HepG2 (cell line): ENCODE measurements around the gene LOXL3. TPM values are rescaled to one million over a fixed set of nuclear protein-coding genes. Genes with fewer than 3 reads are reported as not detected.
A peak's percentile ranks its signal among the peaks of the same experiment; 100 is the strongest.

Experiments
- AHR ChIP-seq: IDR thresholded peaks from 2 replicates; pipeline ENCODE4 v1.6.1; 2018; ENCODE audit warnings: missing genetic modification reagents, missing compliant biosample characterization
- CBFB ChIP-seq: sonication (generic); formaldehyde crosslinking; IDR thresholded peaks from 2 replicates; pipeline ENCODE4 v1.4.0; 2020; ENCODE audit warnings: missing genetic modification reagents
- DMAP1 ChIP-seq: IDR thresholded peaks from 2 replicates; pipeline ENCODE4 v1.6.1; 2016
- HDAC1 ChIP-seq: sonication (generic); formaldehyde crosslinking; IDR thresholded peaks from 2 replicates; pipeline ENCODE4 v1.5.1; 2020; ENCODE audit warnings: mild to moderate bottlenecking, missing genetic modification reagents
- HHEX ChIP-seq: IDR thresholded peaks from 2 replicates; pipeline ENCODE4 v1.6.1; 2016; ENCODE audit warnings: control low read depth
- HOXA9 ChIP-seq: sonication (generic); formaldehyde crosslinking; IDR thresholded peaks from 2 replicates; pipeline ENCODE4 v1.8.1; 2022; ENCODE audit warnings: missing genetic modification reagents, mild to moderate bottlenecking, moderate library complexity, borderline replicate concordance
- JUNB ChIP-seq: sonication (generic); formaldehyde crosslinking; IDR thresholded peaks from 2 replicates; pipeline ENCODE4 v1.8.0; 2022; ENCODE audit warnings: missing genetic modification reagents, mild to moderate bottlenecking, borderline replicate concordance
- KMT2A ChIP-seq: sonication (generic); formaldehyde crosslinking; IDR thresholded peaks from 2 replicates; pipeline ENCODE4 v1.4.0; 2020; ENCODE audit warnings: missing genetic modification reagents
- MAFK ChIP-seq, 2 experiments: IDR thresholded peaks in 1 of 2; conservative IDR thresholded peaks in 1 of 2; 2 replicates each; pipeline ENCODE4 v1.6.1; 2011; ENCODE audit warnings: improper control_type of control experiment in 2 of 2, low read length in 2 of 2
- NFKB2 ChIP-seq: sonication (generic); formaldehyde crosslinking; IDR thresholded peaks from 2 replicates; pipeline ENCODE4 v1.4.0; 2020; ENCODE audit warnings: missing genetic modification reagents, borderline replicate concordance
- NFRKB ChIP-seq: fragments of 450-650 bp; IDR thresholded peaks from 2 replicates; pipeline ENCODE4 v1.6.1; 2017
- POLR2G ChIP-seq: fragments of 200-400 bp; formaldehyde crosslinking; IDR thresholded peaks from 2 replicates; pipeline ENCODE4 v1.6.1; 2018; ENCODE audit warnings: mild to moderate bottlenecking, low read depth, low read length, moderate library complexity
- SETDB1 ChIP-seq: sonication (generic); formaldehyde crosslinking; IDR thresholded peaks from 2 replicates; pipeline ENCODE4 v1.5.1; 2020; ENCODE audit warnings: missing genetic modification reagents, mild to moderate bottlenecking, borderline replicate concordance
- SMC3 ChIP-seq: IDR thresholded peaks from 2 replicates; pipeline ENCODE4 v1.6.1; 2011; ENCODE audit warnings: low read length, improper control_type of control experiment
- ZNF326 ChIP-seq: sonication (generic); formaldehyde crosslinking; IDR thresholded peaks from 2 replicates; pipeline ENCODE4 v1.4.0; 2020; ENCODE audit warnings: missing genetic modification reagents, borderline replicate concordance
- ZNF337 ChIP-seq: sonication (generic); formaldehyde crosslinking; IDR thresholded peaks from 2 replicates; pipeline ENCODE4 v1.5.1; 2020; ENCODE audit warnings: missing genetic modification reagents, low read depth, mild to moderate bottlenecking, borderline replicate concordance
- ZNF614 ChIP-seq: IDR thresholded peaks from 2 replicates; pipeline ENCODE4 v1.6.1; 2018; ENCODE audit warnings: missing biosample characterization, missing genetic modification reagents, inconsistent platforms, borderline replicate concordance
- ZNF674 ChIP-seq: sonication (generic); formaldehyde crosslinking; IDR thresholded peaks from 2 replicates; pipeline ENCODE4 v1.5.0; 2020; ENCODE audit warnings: low read depth, mild to moderate bottlenecking, missing genetic modification reagents
- ZNF780A ChIP-seq: sonication (generic); formaldehyde crosslinking; IDR thresholded peaks from 2 replicates; pipeline ENCODE4 v1.8.0; 2022; ENCODE audit warnings: mild to moderate bottlenecking, missing genetic modification reagents, moderate library complexity
- polyA plus RNA-seq, 8 experiments: library from polyadenylated mRNA; depleted of rRNA in 3 of 8; stranded (reverse) in 7 of 8; unstranded in 1 of 8; fragments of >200 nt; fragmentation: Illumina TruSeq in 4 of 8; extraction: Trizol in 4 of 8; gene quantifications; 2 replicates each; pipeline versions ENCODE4 v1.2.1 to v1.2.3, GENCODE V29; 2011 to 2016; ENCODE audit warnings: low read depth in 4 of 8, missing spikeins in 1 of 8, mixed read lengths in 1 of 8; ENCODE audit not compliant: insufficient read depth in 1 of 8
- total RNA-seq, 5 experiments: library from RNA; depleted of rRNA; stranded (reverse); fragments of >200 nt; fragmentation: Illumina TruSeq; extraction: Trizol; gene quantifications; 2 replicates each; pipeline ENCODE4 v1.2.3, GENCODE V29; 2016; ENCODE audit warnings: low read depth in 1 of 5
- TF ChIP-seq, protein P1 (sequence below): sonication (generic); formaldehyde crosslinking; IDR thresholded peaks from 2 replicates; pipeline ENCODE4 v1.4.0; 2020; ENCODE audit warnings: missing genetic modification reagents
- TF ChIP-seq, protein P2 (sequence below): sonication (generic); formaldehyde crosslinking; IDR thresholded peaks from 2 replicates; pipeline ENCODE4 v1.4.0; 2020; ENCODE audit warnings: missing genetic modification reagents, mild to moderate bottlenecking, borderline replicate concordance
- TF ChIP-seq, protein P3 (sequence below): sonication (generic); formaldehyde crosslinking; IDR thresholded peaks from 2 replicates; pipeline ENCODE4 v1.4.0; 2020; ENCODE audit warnings: missing genetic modification reagents
- TF ChIP-seq, protein P4 (sequence below): sonication (generic); formaldehyde crosslinking; IDR thresholded peaks from 2 replicates; pipeline ENCODE4 v1.8.1; 2023; ENCODE audit warnings: missing genetic modification reagents, inconsistent platforms, borderline replicate concordance
- TF ChIP-seq, protein P5 (sequence below): sonication (generic); formaldehyde crosslinking; IDR thresholded peaks from 2 replicates; pipeline ENCODE4 v1.4.0; 2020; ENCODE audit warnings: mild to moderate bottlenecking, missing genetic modification reagents

The LOXL3 gene
- total and polyA plus RNA-seq, 2 of the 13 experiments (the other 11 are each of a cell fraction or from before 2014, with no cell fraction given) = 0.55 to 6.5 TPM

DNA sequence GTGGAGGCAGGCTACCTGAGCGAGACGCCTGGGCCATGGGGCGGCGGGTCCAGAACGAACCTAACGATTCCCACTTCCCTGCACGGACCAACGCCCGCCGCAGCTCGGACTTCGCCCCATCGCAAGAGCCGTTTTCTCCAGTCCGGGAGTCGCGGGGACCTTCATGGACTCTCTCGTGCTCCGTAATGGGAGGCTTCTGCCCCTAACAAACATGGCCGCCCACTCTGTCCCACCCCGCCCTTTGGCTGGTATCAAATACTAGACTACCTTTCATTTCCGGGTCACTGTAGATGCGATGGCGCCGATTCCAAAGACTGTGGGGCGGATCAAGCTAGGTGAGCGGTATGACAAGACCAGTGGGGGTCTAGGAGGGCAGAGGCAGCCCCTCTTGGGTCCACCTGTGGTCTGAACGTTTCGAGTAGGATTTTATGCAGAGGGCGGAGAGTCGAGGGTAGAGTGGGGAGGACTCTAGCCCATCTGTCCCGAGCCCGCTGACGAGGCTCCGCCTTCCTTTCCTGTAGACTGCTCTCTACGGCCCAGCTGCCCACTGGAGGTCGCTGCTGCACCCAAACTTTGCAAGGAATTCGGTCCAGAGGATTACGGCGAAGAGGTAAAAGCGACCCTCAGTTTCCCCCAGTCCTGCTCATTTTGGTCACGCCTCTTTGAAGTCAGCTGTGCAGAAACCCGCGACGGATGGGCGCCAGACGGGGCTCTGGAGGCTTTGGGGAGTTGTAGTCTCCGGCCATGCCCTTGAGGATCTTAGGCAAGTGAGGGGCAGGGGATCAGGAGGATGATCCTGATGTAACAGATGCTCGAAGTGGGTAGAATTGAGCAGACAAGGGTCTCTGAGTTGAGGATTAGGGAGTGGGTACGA lies 70.7 kb downstream of the LOXL3 start, which contains the start of the genes CCDC142 and TTC31 (continued):
- TF ChIP-seq AHR (CRISPR knock-in tag) = no peak; the same call in 1 of the 2 replicates
- 0 out of 2 replicates have a peak, but pooled peaks have one; percentile 64 for TF ChIP-seq ZNF674 (CRISPR knock-in tag)
- TF ChIP-seq SMC3 = peak; percentile 89
- peak; percentile 59; the same call in 1 of the 2 replicates for TF ChIP-seq NFRKB
- TF ChIP-seq MAFK (conservative IDR thresholded peaks at IDR 0.05 in 1 of 2, IDR thresholded peaks at IDR 0.05 in 1 of 2; ENCODE audit: low read length in 2 of 2) = no peak; a peak in 1 of 4 replicates
- TF ChIP-seq KMT2A = peak; percentile 87; the same call in 1 of the 2 replicates
- TF ChIP-seq ZNF780A (CRISPR knock-in tag) = no peak; the same call in none of the 2 replicates
- TF ChIP-seq, protein P1, sequence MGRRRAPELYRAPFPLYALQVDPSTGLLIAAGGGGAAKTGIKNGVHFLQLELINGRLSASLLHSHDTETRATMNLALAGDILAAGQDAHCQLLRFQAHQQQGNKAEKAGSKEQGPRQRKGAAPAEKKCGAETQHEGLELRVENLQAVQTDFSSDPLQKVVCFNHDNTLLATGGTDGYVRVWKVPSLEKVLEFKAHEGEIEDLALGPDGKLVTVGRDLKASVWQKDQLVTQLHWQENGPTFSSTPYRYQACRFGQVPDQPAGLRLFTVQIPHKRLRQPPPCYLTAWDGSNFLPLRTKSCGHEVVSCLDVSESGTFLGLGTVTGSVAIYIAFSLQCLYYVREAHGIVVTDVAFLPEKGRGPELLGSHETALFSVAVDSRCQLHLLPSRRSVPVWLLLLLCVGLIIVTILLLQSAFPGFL = no peak
- TF ChIP-seq, protein P2, sequence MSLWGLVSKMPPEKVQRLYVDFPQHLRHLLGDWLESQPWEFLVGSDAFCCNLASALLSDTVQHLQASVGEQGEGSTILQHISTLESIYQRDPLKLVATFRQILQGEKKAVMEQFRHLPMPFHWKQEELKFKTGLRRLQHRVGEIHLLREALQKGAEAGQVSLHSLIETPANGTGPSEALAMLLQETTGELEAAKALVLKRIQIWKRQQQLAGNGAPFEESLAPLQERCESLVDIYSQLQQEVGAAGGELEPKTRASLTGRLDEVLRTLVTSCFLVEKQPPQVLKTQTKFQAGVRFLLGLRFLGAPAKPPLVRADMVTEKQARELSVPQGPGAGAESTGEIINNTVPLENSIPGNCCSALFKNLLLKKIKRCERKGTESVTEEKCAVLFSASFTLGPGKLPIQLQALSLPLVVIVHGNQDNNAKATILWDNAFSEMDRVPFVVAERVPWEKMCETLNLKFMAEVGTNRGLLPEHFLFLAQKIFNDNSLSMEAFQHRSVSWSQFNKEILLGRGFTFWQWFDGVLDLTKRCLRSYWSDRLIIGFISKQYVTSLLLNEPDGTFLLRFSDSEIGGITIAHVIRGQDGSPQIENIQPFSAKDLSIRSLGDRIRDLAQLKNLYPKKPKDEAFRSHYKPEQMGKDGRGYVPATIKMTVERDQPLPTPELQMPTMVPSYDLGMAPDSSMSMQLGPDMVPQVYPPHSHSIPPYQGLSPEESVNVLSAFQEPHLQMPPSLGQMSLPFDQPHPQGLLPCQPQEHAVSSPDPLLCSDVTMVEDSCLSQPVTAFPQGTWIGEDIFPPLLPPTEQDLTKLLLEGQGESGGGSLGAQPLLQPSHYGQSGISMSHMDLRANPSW (CRISPR knock-in tag) = peak; percentile 97
- peak; percentile 90 for TF ChIP-seq DMAP1 (CRISPR knock-in tag)
- no peak; the same call in 1 of the 2 replicates for TF ChIP-seq ZNF614
- TF ChIP-seq, protein P3, sequence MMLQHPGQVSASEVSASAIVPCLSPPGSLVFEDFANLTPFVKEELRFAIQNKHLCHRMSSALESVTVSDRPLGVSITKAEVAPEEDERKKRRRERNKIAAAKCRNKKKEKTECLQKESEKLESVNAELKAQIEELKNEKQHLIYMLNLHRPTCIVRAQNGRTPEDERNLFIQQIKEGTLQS (CRISPR knock-in tag) = peak; percentile 43
- TF ChIP-seq, protein P4, sequence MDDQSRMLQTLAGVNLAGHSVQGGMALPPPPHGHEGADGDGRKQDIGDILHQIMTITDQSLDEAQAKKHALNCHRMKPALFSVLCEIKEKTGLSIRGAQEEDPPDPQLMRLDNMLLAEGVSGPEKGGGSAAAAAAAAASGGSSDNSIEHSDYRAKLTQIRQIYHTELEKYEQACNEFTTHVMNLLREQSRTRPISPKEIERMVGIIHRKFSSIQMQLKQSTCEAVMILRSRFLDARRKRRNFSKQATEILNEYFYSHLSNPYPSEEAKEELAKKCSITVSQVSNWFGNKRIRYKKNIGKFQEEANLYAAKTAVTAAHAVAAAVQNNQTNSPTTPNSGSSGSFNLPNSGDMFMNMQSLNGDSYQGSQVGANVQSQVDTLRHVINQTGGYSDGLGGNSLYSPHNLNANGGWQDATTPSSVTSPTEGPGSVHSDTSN = peak; percentile 54; the same call in 1 of the 2 replicates
- TF ChIP-seq NFKB2 (CRISPR knock-in tag) = peak; percentile 92; the same call in 1 of the 2 replicates
- TF ChIP-seq HHEX (CRISPR knock-in tag) = peak; percentile 58; the same call in 1 of the 2 replicates
- TF ChIP-seq, protein P5, sequence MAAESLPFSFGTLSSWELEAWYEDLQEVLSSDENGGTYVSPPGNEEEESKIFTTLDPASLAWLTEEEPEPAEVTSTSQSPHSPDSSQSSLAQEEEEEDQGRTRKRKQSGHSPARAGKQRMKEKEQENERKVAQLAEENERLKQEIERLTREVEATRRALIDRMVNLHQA (CRISPR knock-in tag) = no peak
- no peak for TF ChIP-seq ZNF326 (CRISPR knock-in tag)
- no peak for TF ChIP-seq JUNB (CRISPR knock-in tag)
- peak; percentile 96 for TF ChIP-seq HDAC1
- TF ChIP-seq ZNF337 = peak; percentile 92; the same call in 1 of the 2 replicates
- TF ChIP-seq SETDB1 = no peak
- 0 out of 2 replicates have a peak, but pooled peaks have one; percentile 44 for TF ChIP-seq CBFB (CRISPR knock-in tag)
- peak; percentile 88; the same call in 1 of the 2 replicates for TF ChIP-seq HOXA9 (CRISPR knock-in tag)
- peak; percentile 96 for TF ChIP-seq POLR2G
